ENCODE results near the gene CHTOP. TPM values are rescaled to one million over a fixed set of nuclear protein-coding genes. Genes with fewer than 3 reads are reported as not detected.

The CHTOP gene
- total and polyA plus RNA-seq, 2 of the 4 experiments (the other 2 are of a cell fraction) = 33.9 to 50.8 TPM

DNA sequence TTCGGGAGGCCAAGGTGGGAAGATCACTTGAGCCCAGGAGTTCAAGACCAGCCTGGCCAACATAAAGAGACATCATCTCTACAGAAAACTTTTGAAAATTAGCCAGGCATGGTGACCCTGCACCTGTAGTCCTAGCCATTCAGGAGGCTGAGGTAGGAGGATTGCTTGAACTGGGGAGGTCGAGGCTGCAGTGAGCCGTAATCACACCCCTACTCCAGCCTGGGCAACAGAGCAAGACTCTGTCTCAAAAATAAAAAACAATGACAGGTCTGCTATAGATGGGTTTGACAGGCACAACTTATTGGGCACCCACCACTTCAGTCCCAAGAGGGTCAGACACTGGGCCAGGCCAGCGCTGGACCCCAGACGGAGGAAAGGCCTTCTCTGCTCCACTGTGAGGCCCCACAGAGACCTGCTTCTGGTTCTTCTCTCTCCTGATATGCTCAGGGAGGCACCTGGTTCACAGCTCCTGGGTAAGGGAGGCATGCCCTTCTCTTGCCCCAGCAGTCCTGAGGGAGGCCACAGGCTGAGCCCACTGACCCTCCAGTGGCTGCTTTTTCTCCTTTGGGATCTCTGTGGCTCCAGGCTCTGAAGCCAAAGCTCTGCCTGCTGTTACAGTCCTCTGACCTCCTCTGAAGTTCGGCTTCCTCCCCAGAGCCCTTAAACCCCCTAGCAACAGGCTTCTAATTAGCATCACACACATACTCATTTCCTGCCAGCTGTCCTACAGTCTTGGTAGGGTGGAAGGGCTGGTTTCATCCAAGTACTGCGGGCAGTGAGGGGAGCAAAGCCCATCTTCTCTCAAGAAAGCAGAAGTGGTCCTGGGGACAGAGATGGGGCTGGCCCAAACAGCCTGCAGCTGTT lies 35.3 kb upstream of the CHTOP start:
- no peaks in the 10 kb centered on the region for H3K9me3 ChIP-seq (ENCODE audit: control insufficient read depth, insufficient read depth, low read length)
- no peak overlapping the region for H3K18ac ChIP-seq (ENCODE audit: low read depth, low read length)
- no CpG with 5 or more reads among the region's 7 CpGs for WGBS, 2 experiments (ENCODE audit: extremely low coverage in 2 of 2, insufficient read length in 1 of 2)
- peak overlapping the region; percentile 27 for H2BK5ac ChIP-seq (ENCODE audit: low read depth, low read length, poor library complexity, severe bottlenecking)
- H3K4me3 ChIP-seq (ENCODE audit: insufficient read depth, low read depth, low read length) = no peak overlapping the region
- H3K4ac ChIP-seq (ENCODE audit: low read depth, low read length) = peak overlapping the region; percentile 33; the same call in 1 of the 2 replicates
- peak; percentile 78 for DNase-seq
- H3K27me3 ChIP-seq (ENCODE audit: control insufficient read depth, insufficient read depth, low read length) = no peaks in the 10 kb centered on the region
- no peak overlapping the region for H2BK15ac ChIP-seq (ENCODE audit: low read depth, low read length)
- H2AK9ac ChIP-seq (replicated peaks; ENCODE audit: low read depth, low read length, poor library complexity) = peak overlapping the region; percentile 56
- BruUV-seq (replicated peaks) = no TSS peak
- no peak overlapping the region for H3K56ac ChIP-seq (ENCODE audit: extremely low read depth, insufficient read depth, low read length)
- H3K4me1 ChIP-seq (ENCODE audit: control insufficient read depth, insufficient read depth, low read length) = peaks cover 8% of the 10 kb centered on the region
- ChIA-PET CTCF (interaction anchor here (1.0 kb wide), 1 partner anchor 26 kb away, joined by 3 read pairs; no protein-coding TSS in a partner anchor), POLR2A (ENCODE audit: unreplicated experiment) (no interaction called here)
- in situ Hi-C loops (cut with MboI; ENCODE audit: low sequenced_read_pairs) = no loop called here
- H2AK5ac ChIP-seq (ENCODE audit: low read depth, low read length) = peak overlapping the region; percentile 47
- ATAC-seq (ENCODE audit: low read depth) = peak; percentile 79
- dilution Hi-C loops (cut with HindIII; ENCODE audit: low sequenced_read_pairs, unreplicated experiment) = no loop called here
- H3K9me1 ChIP-seq (ENCODE audit: insufficient read depth, low read length) = no peaks in the 10 kb centered on the region; the same call in none of the 2 replicates
- TF ChIP-seq RFX5 (IDR thresholded peaks at IDR 0.05; ENCODE audit: low read depth, low read length) (peak; percentile 64; the same call in 1 of the 2 replicates), MXI1 (IDR thresholded peaks at IDR 0.05; ENCODE audit: borderline replicate concordance, low read depth, low read length) (no peak)
- 0 out of 2 replicates have a peak overlapping the region, but pooled peaks have one; percentile 0 for H3K27ac ChIP-seq (ENCODE audit: insufficient read depth, low read length)
- no peak overlapping the region for H3K4me2 ChIP-seq (ENCODE audit: low read depth, low read length)
- H3K9ac ChIP-seq (ENCODE audit: low read depth, low read length) = no peak overlapping the region
- no peak overlapping the region for H2BK120ac ChIP-seq (ENCODE audit: low read depth, low read length)
- peak overlapping the region; percentile 14; the same call in 1 of the 2 replicates for H4K5ac ChIP-seq (ENCODE audit: low read depth, low read length)
- peak overlapping the region; percentile 44; the same call in 1 of the 2 replicates for H4K91ac ChIP-seq (ENCODE audit: insufficient read depth, low read depth, low read length)
- no peaks in the 10 kb centered on the region for H4K20me1 ChIP-seq (ENCODE audit: insufficient read depth, low read length)
- H4K8ac ChIP-seq (ENCODE audit: low read depth in 2 of 2, low read length in 2 of 2) = peak overlapping the region in 1 of 2 experiments; percentile 41; a peak in 1 of 4 replicates
- no peak overlapping the region for H3K23ac ChIP-seq (ENCODE audit: low read depth, low read length)
- peaks cover 2 to 12% of the 10 kb centered on the region in 2 experiments; a peak in 2 of 4 replicates for H3K79me1 ChIP-seq (ENCODE audit: low read depth in 1 of 2, low read length in 2 of 2)
- H2BK20ac ChIP-seq (ENCODE audit: low read depth, low read length) = peak overlapping the region; percentile 1; the same call in 1 of the 2 replicates
- peak overlapping the region; percentile 56; the same call in 1 of the 2 replicates for H3K14ac ChIP-seq (replicated peaks; ENCODE audit: low read depth, low read length)
- H2AFZ ChIP-seq (replicated peaks; ENCODE audit: low read length, poor library complexity) = peak overlapping the region; percentile 68
- intact Hi-C loops (cut with micrococcal nuclease) = no loop called here
- no peaks in the 10 kb centered on the region for H3K36me3 ChIP-seq (ENCODE audit: control insufficient read depth, insufficient read depth, low read length)
